Right renal pelvis (tissue), 4 donors: Measurements from ENCODE around the gene ITPR1. TPM values are rescaled to one million over a fixed set of nuclear protein-coding genes. Genes with fewer than 3 reads are reported as not detected.
A peak's percentile ranks its signal among the peaks of the same experiment; 100 is the strongest.
"Not testable (repeated sequence)": the region's sequence is repeated elsewhere in the genome, so short reads cannot be mapped to it uniquely, and the experiment has no call there.

ENCODE experiments used
- DNase-seq, 4 donors: peaks; one replicate each; pipeline ENCODE4 v3.0.0-alpha.2; 2013; ENCODE audit warnings: low read depth in 4 of 4, low spot score in 3 of 4, missing footprints in 1 of 4
- polyA plus RNA-seq, 4 donors: library from polyadenylated mRNA; unstranded; fragments of 120-200 nt; gene quantifications; one replicate each; pipeline ENCODE4 v1.2.1, GENCODE V29; 2013; ENCODE audit not compliant: insufficient read length in 4 of 4

Gene ITPR1
- 10 to 100 TPM; 48.1 to 61.2 (median 53.4) TPM for polyA plus RNA-seq

DNA sequence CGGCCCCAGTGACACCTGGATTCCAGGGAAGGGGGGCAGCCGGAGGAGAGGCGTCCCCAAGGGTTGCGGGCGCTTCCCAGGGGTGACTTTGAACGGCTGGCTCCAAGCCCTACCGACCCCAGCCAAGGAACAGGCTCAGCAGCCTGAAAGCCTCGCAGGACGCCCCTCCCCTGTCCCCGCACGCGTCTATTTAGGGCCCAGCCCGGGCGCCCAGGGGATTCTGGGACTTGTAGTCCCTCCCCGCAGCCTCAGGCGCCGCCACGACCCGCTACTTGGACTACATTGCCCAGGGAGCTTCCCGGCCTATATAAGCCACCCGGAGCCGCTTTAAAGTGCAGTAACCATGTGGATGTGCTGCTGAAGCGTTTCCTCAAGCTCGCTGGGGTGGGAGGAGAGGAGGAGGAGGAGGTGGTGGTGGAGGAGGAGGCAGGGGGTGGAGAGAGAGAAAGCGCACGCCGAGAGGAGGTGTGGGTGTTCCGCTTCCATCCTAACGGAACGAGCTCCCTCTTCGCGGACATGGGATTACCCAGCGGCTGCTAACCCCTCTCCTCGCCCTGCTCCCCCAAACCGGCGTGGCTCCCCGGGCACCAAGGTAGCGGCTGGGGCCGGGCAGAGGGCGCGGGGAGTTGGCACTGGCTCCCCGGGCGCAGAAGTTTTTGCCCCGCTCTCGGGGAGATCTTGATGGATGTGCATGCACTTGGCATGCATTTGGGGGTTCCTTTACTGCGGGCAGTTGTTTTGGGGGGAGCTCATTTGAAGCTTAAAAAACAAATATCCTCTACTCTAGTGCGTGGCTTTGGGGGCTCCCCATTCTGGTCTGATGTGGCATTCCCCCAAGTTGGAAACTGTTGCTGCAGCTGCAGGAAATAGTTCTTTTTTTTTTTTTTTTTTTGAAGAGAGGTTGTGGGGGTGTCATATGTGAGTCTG, at the start of gene ITPR1:
TSS of gene ITPR1 (plus strand) at position 335 of the 927 bp plus-strand sequence. CDS start 23,144 bp downstream, outside the sequence.
- peak; percentile 99 for DNase-seq

DNA sequence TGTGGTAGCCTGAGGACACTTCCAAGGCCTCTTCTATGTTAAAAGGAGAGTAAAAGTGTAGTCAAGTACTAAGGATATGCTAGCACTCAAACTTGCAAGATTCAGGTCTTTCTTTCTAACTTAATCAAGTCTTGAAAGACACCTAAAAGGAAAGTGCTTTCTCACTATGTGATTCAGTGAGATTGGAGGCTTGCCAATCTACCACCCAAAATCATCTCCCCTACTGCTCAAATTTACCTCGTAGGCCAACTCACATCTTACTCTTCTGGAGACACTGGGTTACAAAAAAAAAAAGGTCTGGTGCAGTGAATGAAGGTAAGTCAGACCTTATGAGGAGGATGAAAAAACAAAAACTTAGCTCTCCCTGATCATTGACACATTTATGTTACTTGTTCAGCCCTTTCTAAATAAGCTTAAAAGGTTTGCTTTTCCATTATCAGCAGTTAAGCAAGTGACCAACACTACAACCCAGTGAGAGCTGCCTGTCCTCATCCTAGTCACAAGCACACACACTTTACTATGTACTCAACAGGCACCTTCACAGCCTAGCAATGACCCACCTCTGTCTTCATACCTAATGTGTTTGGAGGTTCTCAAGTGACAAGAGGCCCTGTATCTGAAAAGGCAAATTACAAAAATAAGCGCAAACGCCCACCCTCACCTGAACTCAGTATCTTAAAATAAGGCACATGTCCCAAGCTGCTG, 45.7 kb upstream of the ITPR1 start:
- no peak for DNase-seq

DNA sequence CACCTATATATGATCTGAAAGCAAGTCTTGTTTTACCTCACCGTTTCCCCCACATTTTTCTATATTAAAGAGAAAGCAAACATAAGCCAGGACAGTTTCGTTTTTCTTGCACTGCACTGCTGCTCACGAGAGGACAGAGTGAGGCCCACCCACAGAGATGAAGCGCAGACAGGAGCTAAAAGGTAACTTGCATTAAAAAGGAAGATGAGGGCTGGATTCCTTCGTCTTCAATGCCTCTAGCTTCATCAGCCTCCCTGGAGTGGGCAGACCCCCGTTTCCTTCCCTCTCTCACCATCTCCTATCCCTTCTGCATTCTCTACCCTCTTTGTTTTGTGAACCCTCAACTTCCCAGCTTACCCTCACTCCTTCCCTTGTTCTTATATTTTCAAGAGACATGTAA, 45.0 kb upstream of the ITPR1 start:
- DNase-seq, result no peak

DNA sequence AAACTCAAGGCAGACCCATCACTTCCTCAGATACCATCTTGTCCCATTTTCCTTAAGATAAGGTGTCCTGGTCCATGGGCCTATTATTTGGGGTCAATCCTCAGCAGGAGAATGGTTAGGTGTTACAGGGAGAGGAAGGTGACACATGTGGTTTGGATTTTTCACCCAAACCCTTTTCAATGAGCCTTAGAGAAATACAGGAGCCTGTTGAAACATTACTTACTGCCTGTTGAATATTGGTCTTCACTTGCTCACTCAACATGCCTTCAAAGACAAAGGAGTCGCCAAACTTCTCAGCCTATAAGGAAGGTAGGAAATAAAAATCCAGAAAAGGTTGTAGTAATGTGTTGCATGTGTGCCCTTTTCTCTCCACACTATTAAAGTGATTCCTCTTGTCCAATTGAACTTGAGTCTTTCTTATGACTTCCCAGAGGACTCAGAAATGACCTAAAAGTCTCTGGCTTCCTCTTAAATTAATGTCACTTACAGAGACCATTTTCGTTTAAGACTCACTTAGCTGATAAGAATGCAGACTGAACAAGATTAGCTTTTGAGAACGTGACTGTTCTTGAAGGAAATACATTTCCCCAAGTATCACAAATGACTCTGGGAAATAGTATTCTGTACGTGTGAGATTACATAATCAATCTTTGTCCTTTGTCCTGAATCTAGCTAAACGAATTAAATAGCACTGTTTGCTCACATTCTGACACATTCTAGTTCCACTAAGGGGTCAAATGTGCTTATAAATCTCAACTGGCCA, 43.9 kb upstream of the ITPR1 start:
- no peak for DNase-seq

DNA sequence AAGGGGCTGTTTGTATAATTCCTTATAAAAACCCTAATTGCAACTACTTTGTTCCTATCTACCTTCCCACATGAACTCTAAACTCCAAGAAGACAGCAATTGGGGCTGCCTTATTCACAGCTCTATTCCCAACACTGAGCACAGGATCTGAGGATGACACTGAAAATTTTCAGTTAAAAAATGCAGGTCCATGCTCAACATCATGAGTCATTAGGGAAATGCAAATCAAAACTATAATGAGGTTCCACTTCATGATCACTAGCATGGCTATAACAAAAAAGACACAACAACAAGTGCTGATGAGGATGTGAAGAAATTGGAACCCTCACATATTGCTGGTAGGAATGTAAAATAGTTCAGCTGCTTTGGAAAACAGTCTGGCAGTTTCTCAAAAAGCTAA, 39.0 kb upstream of the ITPR1 start:
- no peak for DNase-seq

DNA sequence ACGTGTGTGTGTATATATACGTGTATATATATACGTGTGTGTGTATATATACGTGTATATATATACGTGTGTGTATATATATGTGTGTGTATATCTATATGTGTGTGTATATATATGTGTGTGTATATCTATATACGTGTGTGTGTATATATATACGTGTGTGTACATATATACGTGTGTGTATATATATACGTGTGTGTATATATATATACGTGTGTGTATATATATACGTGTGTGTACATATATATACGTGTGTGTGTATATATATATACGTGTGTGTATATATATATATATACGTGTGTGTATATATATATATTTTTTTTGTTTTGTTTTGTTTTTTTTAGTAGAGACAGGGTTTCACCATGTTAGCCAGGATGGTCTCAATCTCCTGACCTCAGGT, 36.4 kb upstream of the ITPR1 start:
- DNase-seq, result not testable (repeated sequence)

DNA sequence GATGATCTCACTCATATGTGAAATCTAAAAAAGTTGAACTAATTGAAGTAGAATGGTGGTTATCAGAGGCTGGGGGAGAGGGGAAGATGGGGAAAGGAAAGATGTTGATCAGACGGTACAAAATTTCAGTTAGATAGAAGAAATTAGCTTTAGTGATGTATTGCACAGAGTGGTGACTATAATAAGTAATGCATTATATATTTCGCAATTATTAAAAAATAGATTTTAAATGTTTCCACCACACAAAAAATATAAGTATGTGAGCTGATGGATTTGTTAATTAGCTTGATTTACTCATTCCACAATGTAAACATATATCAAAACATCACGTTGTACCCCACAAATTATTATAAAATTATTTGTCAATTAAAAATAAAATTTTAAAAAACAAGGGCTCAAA, 34.2 kb upstream of the ITPR1 start:
- no peak for DNase-seq

DNA sequence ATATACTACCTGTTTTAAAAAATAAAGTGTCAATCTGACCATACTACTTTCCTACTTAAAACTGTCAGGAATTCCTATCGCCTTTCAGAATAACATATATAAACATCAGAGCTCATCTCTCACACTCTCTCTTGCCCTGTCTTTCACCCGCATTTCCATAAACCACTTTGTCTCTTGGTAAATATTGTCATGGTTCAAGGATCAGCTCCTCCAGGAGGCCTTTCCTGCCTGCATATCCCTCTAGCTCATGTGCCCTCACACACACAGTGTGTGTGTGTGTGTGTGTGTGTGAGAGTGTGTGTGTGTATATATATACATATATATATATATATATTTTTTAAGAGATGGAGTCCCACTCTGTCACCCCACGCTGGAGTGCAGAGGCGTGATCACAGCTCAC, 32.8 kb upstream of the ITPR1 start:
- DNase-seq, result no peak

DNA sequence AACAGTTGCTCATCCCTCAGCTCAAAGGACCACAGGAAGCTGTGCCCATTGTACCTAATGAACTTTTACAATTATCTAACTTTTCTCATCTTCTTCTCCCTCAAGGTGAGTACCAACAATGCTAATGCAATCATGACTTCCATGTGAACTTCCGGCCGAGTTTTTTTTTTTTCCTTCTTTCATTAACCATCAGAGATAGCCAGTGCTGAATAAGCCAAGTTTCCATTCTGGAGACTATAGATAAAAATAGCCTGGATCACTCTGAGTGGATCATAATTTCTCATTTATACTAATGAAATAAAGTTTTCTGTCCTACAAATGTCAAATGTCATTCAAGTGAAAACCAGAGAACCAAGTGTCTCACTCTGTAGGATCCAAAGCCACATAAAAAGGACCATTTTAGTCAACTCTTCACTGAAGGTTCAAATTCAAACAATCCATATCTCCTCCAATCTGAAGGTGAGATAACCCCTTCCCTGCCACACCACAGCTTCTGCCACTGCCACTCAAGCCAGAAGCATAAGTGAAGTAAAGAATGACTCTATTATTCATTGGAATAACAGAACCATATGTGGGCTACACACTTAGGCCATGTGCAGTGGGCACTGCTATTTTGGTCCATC, 31.6 kb upstream of the ITPR1 start:
- no peak for DNase-seq

DNA sequence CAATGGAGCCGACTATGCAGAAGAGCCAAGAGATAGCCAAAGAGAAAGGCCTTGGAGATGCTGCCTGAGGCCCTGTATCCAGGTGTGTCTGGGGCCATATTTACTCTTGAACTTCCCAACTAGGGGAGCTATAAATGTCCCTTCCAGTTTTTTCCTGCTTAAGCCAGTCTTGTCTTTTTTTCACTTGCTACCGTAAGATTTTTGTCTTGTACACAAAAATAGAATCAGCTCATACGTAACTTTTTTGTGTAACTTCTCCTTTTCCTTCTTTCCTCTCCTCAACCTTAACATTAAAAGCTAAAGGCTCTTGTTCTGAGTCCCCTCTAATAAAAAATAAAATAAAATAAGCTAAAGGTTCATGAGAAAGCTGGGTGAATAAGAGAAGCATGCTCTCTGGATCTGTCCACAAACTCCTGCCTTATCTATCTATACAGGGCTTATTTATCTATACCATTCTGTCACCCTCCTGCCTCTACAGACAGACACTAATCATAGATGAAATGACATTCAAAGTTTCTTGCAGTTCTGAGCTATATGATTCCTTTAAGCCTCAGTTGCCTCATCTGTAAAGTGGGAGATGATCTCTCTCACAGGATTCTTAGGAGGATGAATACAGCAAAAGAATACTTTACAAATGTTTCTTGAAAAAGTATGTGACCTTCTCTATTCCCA, 30.6 kb upstream of the ITPR1 start:
- no peak for DNase-seq

DNA sequence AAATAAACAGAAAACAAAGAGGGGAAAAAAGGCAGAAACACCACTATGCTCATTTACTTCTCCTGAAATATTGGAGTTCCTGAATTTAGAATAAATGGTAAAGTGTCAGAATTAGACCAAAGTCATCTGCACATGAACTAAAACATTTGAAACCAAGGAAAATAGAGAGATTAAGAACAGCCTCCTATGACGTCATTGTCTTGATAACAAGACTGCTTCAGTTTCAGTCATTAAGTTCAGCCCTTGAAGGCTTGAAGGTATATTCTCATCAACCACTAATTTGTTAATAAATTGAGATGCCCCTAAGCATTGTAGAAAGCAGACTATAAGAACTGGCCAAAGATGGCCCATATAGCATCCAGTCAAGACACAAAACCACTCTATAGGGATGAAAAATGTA, 28.6 kb upstream of the ITPR1 start:
- DNase-seq, result no peak

DNA sequence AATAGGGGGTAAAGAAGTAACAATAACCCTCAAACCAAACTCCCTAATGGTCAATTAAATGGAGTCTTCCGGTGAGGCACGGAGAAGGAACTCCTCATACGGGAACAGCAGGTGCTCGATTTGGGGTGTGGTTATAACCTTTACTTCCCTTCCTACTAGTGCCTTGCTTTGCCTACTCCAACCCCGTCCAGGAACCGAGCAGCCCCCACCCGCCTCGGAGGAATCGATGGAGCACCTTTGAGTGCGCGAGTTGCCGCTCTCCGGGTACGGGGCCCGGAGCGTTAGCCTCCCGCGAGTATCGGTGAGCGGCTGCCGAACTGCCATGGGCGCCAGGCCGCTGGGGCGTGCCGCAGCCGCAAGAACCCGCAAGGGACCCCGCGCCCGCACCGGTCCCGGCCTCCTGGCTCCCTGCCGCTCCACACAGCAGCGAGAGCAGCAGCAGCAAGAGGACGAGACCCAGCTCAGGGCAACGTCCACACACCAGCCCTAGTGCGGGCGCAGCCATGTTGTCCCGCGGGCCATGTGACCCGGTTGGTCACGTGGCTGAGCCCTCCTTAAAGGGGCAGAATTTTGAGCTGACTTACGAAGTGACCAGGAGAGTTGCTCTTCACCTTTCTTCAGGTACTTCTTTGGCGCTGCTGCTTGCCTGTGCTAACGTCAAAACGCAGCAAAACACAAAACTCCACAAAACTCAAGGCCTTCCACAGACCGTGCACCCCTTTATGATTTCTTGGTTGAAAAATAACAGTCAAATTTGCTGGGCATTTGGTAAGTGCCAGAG, 26.2 kb upstream of the ITPR1 start, which contains the start of gene SUMF1:
TSS of gene SUMF1 (minus strand) at position 529 of the 781 bp plus-strand sequence. CDS start at position 505, 24 bp downstream.
- peak; percentile 66 to 79 (median 68) for DNase-seq

DNA sequence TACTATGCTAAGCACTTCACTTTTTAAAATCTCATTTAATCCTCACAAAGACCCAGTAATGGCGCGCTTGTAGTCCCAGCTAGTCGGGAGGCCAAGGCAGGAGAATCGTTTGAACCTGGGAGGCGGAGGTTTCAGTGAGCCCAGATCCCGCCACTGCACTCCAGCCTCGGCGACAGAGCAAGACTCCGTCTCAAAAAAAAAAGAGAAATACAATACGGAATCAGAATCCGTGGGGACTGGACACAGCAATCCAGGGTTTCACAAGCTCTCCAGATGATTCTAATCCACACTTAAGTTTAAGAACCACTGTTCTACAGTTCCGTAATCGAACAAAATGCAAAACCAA, 25.7 kb upstream of the ITPR1 start:
- DNase-seq, result no peak

DNA sequence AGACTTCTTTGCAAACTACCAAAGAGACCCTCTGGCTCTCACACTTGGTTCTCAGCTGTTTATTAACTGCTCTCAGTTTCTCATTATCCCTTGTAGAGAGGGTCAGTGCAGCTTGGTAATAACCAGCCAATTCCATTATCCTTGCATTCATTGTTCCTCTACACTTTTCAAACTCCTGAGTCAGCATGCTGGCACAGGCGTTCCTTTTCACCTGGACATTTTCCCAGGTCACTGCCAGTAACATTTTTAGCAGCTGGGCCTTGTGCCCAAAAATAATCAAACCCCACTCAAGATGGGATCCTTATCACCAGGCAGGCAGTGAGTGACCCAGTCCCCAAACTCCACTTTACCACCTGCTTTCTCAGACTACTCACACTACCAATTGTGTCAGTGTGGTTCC, 21.2 kb upstream of the ITPR1 start:
- no peak for DNase-seq

DNA sequence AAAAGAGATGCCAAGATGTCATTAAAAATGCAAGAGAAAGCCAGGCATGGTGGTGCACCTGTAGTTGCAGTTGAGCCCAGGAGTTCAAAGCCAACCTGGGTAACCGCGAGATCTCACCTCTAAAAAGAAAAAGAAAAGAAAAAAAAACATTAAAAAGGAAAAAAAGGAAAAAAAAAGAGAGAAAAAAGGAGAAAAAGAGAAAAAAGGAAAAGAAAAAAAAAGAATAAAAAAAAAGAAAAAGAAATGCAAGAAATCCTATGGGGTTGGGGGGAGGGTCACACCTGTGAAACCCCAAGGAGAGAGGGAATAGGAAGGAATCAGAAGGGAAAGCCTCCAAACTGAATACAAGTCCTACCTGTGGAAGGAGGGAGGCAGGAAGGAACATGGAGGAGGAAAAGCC, 20.8 kb upstream of the ITPR1 start:
- DNase-seq, result no peak

DNA sequence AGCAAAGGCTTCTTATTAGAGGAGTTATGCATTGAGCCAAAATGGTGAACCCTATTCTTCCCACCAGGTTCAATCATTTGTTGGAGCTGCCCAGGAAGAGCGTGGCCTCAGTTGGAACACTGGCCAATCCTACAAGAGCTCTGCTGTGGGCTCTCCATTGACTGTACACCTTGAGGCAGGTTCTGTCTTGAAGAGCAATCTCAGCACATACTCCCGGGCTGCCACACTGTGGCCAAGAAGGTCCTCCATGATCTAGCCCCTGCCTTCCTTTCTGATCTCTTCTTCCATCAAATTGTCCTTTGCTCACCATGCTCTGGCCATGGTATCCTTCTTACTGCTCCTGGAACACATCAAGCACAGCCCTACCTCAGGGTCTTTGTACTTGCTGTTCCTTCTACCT, 20.4 kb upstream of the ITPR1 start:
- no peak for DNase-seq

DNA sequence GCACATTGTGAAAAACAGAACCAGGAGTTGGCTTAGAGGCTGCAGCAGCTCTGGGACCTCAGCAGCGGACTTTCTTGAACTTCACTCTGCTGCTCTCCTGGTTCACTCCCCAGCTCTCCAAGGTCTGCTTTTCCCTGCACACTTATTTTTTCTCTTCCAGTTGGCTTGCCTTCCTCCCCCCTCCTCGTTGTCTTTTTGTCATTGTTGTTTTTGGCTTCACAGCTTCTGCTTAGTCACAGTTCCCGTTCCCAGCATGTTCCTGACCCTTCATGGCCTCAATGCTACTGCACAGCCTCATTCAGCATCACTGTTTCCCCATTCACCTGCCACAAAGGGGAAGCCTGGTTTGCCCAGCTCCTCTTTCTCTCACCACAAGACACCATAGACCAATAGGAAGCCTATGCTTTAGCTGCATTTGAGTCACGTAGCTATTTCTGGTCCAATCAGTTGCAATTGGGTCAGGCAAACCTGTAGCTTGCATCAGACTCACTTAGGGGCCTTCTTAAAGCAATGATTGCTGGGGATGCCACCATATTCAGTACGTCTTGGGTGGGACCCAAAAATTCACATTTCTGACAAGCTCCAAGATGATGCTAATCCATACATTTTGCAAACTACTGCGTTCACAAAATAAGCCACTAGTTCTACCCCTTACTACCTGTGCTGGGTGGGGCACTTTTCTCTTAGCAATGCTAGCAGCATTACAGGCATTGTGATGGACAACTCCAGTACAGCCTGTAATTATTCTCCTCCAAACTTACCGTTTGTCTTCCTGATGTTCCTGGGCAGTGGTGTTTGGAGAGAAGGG, 18.3 kb upstream of the ITPR1 start:
- DNase-seq, result no peak

DNA sequence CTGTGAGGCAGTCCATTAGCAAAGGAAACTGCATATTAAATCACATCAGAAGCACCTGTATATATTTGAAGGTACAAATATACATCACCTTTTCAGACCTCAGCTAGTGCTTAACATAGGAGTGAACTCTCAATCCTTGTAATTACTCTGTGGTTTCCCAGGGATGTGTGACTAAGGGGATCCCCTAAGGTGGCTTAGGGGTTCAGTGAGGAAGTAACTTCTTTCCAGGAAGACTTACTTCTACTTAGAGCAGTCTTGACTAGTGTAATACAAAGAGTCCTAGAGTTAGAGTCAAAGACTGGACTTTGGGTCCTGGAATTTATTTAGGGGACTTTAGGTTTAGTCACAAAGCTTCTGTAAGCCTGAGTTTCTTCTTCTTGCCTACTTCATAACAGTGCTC, 17.3 kb upstream of the ITPR1 start:
- no peak for DNase-seq
